ENCODE results near the gene TDP1. TPM values are rescaled to one million over a fixed set of nuclear protein-coding genes. Genes with fewer than 3 reads are reported as not detected.

The TDP1 gene
- 20.4 and 54.9 TPM in 2 replicates for total RNA-seq

GRCh38 chr14:89955745-89956660, at the start of gene TDP1:
TSS of gene TDP1 (plus strand) at chr14:89955927. CDS start at chr14:89963115, 7,188 bp downstream.

GRCh38 chr14:89954070-89955021, 1.4 kb upstream of the TDP1 start, which contains the start of gene EFCAB11:
TSS of gene EFCAB11 (minus strand) at chr14:89954730. CDS start at chr14:89954660, 70 bp downstream.

GRCh38 chr14:90061685-90062126, 106.0 kb downstream of the TDP1 start, which contains the start of gene KCNK13:
TSS of gene KCNK13 (plus strand) at chr14:90061994. CDS start at chr14:90062206, 212 bp downstream.

Other genes starting within 250 kb of the TDP1 start
- 1.5 and 3.1 TPM in 2 replicates for gene EFCAB11, start 1.2 kb upstream of the TDP1 start, total RNA-seq
- not detected in 2 replicates for gene KCNK13, start 106.1 kb downstream of the TDP1 start, total RNA-seq